HG03064 (cell line): Measurements from ENCODE around the gene APEH.

ENCODE experiments used
- ATAC-seq: cut with Tn5 transposase; IDR thresholded peaks from one replicate; pipeline ENCODE4 v1.9.1; 2021; ENCODE audit warnings: low read depth; ENCODE audit not compliant: unreplicated experiment

APEH gene

DNA sequence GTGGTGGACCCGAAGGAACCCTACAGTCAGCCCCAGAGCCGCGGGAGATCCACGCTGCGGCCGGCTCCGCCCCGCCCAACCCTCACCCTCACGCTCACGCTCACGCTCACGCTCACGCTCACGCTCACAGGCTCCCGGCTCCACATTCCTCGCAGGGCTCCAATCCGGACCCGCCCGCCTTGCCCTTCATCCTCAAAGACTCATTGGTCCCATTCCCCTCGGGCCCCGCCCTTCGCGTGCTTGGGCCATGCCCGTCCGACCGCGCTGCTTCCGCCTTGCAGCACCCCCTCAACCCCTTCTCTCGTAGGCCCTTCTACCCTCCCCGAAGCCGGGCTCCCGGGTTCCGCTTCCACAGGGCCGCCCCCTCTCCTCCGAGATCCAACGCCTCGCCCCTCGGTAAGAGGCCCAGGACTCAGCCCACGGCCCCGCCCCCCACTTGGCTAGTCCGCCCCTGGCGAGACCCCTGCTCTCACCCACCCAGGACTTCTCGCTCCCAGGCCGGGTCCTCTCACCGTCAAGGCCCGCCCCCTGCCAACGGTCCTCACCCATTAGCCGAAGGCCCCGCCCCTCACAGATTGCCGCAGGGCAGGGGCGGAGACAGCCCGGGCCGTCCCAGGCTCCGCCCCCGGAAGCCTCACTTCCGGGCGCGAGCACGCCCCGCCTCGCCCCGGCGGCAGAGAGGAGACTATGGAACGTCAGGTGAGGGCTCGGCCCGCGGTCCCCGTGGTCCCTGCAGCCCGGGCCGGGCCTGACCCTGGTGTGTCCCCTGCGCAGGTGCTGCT, at the start of gene APEH:
Gene APEH, plus strand, starts transcription at position 637 of the 782 bp plus-strand sequence. Its CDS starts 51 bp downstream, at position 688.
- ATAC-seq = peak; percentile 79

DNA sequence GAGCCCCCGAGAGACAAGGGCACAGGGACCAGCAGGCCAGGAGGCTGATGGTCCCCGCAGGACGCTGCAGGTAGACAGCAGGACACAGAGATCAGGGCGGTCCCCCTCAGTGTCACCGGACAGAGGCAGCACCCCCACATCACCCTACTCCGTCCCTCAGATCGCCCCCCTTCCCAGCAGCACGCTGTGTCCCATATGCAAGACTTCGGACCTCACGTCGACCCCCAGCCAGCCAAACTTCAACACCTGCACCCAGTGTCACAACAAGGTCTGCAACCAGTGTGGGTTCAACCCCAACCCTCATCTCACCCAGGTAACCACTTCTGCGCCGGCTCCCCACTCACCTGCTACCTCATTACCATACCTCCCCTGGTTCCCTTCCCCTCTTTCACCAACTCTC, 49.1 kb upstream of the APEH start:
- no peak for ATAC-seq

DNA sequence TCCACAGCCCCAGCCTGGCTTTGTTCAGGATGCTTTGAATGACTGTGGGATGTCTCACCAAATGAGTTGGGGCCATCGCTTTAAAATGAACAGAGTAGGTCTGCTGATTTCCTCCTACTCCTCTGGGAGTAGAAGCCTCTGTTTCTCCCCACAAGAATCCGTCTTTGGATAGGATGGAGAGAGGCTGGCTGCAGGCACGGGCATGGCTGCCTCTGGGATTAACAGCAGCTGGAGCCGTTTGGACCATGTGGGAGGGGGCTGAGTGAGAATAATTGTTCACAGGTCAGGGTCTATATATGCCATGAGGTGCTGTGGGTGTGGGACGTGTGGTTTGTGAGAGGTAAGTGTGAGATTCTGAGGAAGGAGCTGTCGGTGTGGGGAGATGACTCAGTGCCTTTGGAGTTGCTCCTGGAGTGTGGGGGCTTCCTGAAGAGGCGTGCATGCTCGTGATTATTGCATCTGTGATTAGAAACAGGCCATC, 48.0 kb upstream of the APEH start:
- ATAC-seq = no peak

DNA sequence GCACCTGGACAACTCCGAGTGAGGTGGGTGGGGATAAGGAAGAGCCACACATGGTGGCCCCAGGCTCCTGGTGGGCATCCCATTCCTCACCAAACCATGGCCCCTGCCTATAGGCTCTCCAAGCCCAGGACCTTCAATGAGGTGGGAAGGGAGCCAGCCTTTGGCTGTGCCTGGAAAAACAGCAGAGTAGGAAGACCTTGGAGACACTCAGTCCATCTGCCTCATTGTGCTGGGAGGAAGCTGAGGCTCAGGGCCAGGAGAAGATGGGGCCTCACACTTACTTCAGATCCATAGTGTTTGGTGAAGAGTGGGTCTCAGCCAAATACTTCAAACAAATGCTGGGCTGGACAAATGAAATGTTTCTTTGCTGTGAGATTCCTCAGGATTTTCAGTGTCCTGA, 47.4 kb upstream of the APEH start:
- no peak for ATAC-seq

DNA sequence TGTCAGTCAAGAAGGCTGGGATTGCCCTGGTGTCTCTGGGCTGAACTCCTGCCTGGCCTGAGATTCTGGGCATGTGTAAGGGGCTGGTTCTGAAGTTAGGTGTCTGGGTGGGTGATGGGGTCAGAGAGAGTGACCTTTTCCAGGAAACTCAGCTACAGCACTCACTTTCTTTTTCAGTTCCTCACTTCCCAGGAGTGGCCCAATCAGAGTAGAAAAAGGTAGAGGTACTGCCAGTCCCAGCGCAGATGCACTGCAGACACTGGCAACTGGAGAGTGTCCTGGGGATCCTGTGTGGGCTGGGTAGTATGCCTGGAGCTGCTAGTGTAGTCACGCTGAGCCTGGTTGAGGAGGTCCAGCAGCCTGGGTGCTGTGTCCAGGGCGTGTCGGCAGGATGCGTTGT, 46.5 kb upstream of the APEH start:
- no peak for ATAC-seq

DNA sequence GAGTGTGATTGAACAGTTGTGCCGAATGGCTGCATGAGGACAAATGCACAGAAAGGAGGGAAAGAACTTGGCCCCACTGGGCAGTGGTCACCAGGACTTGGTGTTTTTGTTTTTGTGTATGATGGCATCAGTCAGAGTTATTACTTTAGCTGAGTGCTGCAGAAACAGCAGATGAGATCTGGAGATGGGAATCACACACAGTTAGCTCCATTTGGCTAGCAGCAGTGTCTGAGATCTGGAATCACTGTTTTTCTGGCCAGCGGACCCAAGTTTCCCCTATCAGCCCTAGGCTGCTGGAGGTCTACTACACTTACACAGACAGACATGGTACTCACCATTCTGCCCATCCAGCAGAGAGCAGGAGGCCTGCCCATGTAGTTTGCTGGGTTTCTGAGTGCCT, 45.9 kb upstream of the APEH start:
- no peak for ATAC-seq

DNA sequence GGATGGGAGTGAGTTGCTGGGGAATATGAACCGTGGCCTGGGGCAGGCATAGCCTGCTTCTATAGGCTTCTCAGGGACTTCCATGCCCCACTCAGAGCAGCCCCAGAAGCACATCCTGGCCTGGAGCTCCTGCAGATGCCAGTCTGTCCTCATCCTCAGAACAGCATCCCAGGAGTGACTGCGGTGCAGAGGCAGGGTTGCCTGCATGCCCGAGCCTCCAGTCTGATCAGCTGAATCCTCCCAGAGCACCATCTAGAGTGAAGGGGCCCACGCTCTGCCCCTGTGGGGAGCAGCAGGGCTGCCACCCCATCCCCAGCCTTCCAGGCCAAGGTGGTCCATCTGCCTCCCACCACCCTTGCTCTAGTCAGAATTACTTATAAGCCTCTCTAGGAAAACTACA, 44.7 kb upstream of the APEH start:
- ATAC-seq = no peak

DNA sequence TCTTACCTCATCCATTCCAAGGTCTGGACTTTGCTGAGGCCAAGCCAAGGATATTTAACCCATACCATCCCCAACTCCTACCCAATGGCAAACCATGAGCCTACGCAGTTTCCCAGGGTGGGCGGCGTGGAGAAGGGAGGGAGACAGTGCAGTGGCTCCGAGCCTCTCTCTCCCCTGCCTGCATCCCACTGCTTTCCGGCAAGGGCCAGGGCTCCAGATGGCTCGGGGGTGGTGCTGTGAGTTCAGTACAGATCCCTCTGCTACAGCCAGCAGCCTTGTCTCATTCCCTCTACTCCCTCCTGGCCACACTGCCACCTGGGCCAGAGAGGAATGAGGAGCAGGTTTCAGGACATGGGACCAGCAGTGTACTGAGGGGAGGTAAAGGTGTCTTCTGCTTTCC, 44.3 kb upstream of the APEH start:
- ATAC-seq = no peak

DNA sequence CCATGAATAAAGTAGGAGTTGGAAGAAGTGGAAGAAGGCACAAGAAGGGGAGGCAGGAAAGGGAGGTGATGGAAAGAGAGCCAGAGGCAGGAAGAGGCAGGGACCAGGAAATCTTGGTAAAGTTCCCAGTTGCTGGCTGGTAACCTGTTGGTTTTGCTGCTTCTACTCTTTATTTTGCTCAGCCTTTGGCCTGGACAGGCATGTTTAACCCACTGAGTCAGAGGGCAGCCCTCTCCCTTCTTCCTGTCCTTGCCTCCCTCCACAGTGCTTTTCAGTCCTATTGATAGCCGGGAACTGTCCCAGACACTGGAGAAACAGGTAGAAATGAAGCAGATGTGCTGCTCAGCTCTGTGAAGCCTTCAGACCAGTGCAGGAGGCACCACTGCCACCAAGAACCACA, 43.4 kb upstream of the APEH start:
- ATAC-seq = no peak

DNA sequence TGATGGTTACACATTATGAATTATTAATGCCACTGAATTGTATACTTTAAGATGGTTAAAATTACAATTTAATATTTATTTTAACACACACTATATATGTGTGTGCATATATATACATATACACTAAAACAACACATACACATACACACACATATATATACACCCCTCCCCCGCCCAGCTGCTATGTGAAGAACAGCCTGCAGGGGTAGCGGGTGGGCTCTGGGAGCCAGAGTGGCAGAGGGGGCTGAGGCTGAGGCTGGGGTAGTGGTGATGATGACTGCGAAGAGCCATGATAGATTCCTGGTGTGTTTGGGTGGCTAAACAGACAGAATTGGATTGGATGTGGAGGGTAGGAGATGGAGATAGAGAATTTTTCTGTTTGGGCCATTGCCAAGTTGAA, 39.4 kb upstream of the APEH start:
- ATAC-seq = no peak

DNA sequence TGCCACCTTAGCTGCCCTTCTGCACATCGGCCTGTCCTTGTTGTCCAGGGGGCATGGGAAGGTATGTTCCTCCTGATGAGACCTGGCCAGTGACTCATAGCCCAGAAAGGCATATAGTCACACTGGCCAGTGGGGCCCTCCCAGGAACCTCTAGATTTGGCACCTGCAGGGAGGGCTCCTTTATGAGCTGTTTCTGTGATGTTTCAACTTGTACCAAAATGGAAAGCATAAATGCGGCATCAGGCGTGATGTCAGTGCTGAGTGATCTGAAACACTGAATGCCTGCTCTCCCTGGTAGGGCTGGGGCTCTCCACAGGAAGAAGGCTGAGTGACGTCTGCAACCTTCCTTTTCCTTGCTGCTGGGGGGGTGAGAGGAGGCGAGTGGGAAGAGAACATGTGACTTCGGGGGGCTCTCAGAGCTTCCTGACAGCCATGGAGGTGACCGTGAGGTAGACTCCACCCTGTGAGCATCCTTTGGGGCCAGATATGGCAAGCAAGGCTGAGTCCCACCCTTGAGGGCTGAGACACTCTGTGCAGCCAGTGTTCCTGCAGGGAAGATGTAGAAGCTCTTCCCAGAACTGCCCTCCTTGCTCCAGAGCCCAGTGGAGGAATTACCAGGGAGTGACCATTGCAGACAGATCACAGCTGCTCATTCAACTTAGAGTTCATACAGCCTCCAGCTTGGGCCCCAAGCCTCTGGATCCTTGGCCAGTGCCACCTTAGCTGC, 37.1 kb upstream of the APEH start:
- ATAC-seq = no peak

DNA sequence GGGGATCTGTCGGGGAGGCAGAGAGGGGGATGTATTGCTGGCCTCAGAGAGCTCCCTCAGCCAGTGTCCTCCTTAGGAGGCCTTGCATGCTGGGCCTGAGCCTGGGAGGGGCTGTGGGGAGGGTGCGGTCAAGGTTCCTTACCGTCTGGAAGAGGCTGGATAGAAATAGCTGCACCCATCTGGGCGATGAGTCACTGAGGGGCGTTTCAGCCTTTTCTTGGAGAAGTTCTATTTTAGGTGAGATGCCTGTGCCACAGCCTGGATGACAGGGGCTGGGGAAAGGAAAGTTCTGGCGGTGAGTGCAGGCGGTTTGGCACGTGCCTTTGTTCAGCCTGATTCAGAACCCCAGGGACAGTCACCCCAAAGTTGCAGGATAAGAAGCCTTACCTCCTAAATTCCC, 35.7 kb upstream of the APEH start:
- no peak for ATAC-seq

DNA sequence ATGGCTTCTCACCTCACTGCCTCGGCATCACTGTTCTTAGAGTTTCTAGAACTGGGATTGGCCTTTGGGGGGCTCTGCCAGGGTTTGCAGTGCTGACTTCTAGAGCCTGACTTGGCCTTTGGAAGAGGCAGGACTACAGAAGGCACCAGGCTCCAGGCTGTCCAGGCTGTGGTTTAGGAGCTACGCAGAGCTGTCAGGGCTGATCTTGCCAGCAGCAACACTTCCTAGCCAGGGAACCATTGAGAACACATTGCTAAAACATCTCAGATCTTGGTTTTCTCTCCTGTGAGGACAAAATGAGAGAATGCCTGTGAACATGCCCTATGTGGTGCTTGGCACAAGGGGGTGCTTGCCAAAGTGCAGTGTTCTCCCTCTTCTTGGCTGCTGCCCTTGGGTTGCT, 34.6 kb upstream of the APEH start:
- ATAC-seq = no peak

DNA sequence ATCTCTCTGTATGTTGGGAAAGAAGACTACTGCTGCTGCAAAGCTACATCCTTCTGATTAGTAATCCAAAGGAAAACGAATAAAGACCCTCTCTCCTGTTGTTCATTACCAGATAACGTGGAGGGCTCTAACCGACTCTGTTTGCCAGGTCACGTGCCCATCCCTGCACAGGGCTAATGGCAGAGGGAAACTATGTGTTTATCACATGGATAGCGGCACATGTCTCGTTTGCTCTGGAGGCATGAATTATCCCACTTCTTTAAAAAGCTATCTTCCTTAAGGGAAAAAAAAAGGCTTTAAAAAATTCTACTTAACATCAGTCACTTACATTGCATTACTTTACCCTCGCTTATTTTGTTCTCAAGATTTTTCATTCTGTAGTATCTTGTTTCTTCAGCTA, 32.9 kb upstream of the APEH start:
- ATAC-seq = no peak

DNA sequence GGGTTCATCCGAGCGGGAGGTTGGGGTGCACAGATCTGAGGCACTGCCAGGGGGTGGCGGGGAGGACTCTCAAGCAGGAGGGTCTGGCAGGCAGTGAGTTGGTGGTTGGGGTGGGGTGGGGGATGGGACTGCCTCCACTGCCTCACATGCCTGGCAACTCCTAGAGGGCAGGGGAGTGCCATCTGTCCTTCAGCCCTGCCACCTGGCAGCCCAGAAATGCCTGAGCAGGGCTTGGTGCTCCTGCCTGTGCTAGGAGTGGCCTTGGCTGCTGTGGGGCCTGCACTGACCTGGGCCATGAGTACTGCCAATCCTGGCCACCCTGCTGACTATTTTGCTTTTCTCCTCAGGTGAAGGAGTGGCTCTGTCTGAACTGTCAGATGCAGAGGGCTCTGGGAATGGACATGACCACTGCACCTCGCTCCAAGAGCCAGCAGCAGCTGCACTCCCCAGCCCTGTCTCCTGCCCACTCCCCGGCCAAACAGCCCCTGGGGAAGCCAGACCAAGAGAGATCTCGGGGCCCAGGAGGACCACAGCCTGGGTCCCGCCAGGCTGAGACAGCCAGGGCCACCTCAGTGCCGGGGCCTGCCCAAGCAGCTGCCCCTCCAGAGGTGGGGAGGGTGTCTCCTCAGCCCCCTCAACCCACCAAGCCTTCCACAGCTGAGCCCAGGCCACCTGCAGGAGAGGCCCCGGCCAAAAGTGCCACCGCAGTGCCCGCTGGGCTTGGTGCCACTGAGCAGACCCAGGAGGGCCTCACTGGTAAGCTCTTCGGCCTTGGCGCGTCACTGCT, 32.0 kb upstream of the APEH start:
- ATAC-seq = no peak

DNA sequence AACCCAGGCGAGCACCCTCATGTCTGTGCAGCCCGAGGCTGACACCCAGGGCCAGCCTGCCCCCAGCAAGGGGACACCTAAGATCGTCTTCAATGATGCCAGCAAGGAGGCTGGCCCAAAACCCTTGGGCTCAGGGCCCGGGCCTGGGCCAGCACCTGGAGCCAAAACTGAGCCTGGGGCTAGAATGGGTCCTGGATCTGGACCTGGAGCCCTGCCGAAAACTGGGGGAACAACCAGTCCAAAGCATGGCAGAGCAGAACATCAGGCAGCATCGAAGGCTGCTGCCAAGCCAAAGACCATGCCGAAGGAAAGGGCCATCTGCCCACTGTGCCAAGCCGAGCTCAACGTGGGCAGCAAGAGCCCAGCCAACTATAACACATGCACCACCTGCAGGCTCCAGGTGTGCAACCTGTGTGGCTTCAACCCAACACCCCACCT, 31.4 kb upstream of the APEH start:
- ATAC-seq = no peak

DNA sequence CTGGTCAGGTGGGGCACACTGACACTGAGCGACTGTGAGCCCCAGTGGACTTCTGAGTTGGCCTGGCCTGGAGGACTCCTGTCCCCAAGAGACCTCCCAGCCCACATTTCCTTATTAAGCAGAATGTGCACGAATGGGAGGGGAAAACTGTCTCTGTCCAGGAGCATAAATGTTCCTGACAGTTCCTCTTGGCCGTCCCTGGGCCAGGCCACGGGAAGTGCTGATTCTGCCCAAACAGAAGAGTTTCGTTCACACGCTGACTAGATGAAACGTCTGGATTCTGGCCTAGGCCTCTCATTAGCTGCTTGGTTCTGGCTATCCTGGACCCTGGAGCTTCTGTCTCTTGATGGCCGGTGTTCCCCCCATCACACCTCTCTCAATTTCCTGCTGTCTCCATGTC, 29.5 kb upstream of the APEH start:
- no peak for ATAC-seq

DNA sequence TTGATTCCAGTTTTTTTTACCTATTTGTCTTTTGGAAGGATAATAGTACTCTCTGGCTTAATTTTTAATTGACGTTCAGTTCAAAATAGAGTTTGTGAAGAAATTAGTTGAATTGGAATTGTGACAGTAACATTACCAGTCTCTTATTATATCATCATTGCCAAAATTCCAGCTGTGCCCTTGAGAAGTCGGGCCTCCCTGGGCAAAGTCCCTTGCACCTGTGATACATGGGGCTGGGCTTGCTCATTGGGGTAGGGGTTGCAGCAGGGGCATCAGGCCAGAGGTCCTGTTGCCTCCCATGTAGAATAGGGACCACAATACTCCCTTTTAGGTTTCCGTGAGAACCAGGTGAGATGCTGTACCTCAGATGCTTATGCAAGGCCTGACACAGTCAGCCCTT, 27.9 kb upstream of the APEH start:
- no peak for ATAC-seq

DNA sequence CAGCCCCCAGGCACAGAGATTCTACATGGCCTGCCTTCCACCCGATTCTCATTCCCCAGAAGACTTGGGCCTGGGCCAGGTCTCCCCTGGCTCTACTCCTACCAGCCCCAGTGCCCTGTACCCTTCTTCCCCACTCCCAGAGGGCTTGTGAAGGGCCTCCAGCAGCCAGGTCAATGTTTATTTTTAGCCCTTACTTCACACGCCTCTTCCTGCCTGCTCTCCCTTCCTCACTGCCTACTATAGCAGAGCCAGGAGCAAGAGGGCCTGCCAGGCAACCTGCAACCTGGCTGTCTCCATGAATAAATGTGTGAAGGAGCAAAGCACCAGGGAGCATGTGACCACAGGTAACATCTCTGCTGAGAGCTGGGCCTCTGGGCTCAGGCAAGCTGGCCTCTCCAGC, 26.4 kb upstream of the APEH start:
- ATAC-seq = no peak

DNA sequence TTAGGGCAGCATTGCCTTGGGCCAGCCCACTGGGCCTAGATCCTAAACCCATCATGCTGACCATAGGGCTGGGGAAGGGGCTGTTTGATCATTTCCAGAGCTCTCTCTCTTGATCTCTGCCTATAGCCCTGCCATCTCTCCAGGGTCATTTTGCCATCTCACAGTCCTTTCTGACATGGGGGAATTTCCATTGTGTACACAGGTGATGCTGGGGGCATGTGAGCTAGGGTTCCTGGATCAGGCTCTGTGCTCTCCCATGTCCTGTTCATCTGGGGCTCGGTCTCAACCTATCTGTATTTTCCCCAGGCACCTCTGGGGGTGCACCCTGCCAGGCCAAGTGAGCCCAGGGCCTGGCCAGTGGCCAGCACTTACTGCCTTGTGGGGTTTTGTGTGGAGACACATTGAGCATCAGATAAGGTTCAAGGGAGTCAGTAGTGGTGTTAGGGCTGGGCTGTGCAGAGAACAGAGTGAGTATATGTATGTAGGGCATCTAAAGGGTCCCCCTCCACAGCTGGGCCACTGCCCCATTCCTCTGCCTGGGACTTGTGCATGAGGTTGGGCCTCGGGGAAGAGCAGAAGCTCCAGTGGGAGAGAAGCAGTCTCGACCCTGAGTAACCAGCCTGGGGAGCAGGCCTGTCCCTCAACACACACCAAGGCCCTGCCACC, 25.7 kb upstream of the APEH start:
- ATAC-seq = no peak

DNA sequence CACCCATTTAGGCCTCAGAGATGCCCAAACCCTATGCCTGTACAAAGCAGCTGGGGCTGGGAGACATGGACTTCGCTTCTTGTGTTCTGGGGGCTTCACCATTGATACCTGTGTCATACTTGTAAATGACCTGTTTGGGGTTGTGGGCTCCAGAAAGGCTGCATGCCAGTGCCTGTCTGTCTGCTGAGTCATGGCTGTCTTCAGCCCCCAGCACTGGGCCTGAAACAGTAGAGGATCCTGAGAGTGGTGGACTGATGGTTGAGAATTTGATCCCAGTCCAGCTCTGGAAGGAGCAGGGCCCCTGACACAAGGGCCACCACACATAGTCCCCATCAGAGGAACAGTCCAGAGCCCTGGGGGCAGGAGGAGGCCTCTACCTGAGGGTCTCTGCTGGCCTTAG, 24.6 kb upstream of the APEH start:
- ATAC-seq = no peak
